NT2/D1 (cell line): ENCODE measurements around the gene QDPR.

Experiments
- DNase-seq: peaks from one replicate; pipeline ENCODE4 v3.0.0-alpha.2; 2011; ENCODE audit warnings: low read depth, low spot score
- H3K27me3 ChIP-seq: 2 replicates; pipeline ENCODE4 v1.6.0; 2011; ENCODE audit warnings: mild to moderate bottlenecking; ENCODE audit not compliant: insufficient read length, insufficient read depth
- H3K36me3 ChIP-seq: 2 replicates; pipeline ENCODE4 v1.6.1; 2011; ENCODE audit warnings: mild to moderate bottlenecking, low read length, mixed read lengths; ENCODE audit not compliant: insufficient read depth, insufficient read length
- H3K4me1 ChIP-seq: 2 replicates; pipeline ENCODE4 v1.5.1; 2011; ENCODE audit not compliant: insufficient read depth, insufficient read length
- H3K4me3 ChIP-seq: 2 replicates; pipeline ENCODE4 v1.5.1; 2011; ENCODE audit warnings: low read depth; ENCODE audit not compliant: insufficient read length
- H3K9ac ChIP-seq: 2 replicates; pipeline ENCODE4 v1.6.0; 2011; ENCODE audit warnings: low read depth; ENCODE audit not compliant: insufficient read length
- H3K9me3 ChIP-seq: 2 replicates; pipeline ENCODE4 v1.5.1; 2011; ENCODE audit warnings: mild to moderate bottlenecking, low read length; ENCODE audit not compliant: insufficient read depth
- SUZ12 ChIP-seq: IDR thresholded peaks from 2 replicates; pipeline ENCODE4 v1.6.1; 2011; ENCODE audit not compliant: insufficient read length, insufficient read depth; ENCODE audit errors: extremely low read depth
- YY1 ChIP-seq: IDR thresholded peaks from 2 replicates; pipeline ENCODE4 v1.6.1; 2011; ENCODE audit not compliant: insufficient read length, insufficient read depth
- ZNF274 ChIP-seq: IDR thresholded peaks from 2 replicates; pipeline ENCODE4 v1.6.1; 2011; ENCODE audit warnings: mild to moderate bottlenecking, low read depth, low read length

QDPR gene

GRCh38 chr4:17482716-17483115, 29.2 kb downstream of the QDPR start:
- no peak overlapping the region for H3K4me3 ChIP-seq
- H3K36me3 ChIP-seq = peaks cover 21% of the 10 kb centered on the region
- TF ChIP-seq SUZ12 (no peak), YY1 (no peak), ZNF274 (no peak)
- H3K9me3 ChIP-seq = no peaks in the 10 kb centered on the region
- no peaks in the 10 kb centered on the region for H3K27me3 ChIP-seq
- no peak overlapping the region for H3K9ac ChIP-seq
- no peak for DNase-seq
- no peaks in the 10 kb centered on the region for H3K4me1 ChIP-seq

DNA sequence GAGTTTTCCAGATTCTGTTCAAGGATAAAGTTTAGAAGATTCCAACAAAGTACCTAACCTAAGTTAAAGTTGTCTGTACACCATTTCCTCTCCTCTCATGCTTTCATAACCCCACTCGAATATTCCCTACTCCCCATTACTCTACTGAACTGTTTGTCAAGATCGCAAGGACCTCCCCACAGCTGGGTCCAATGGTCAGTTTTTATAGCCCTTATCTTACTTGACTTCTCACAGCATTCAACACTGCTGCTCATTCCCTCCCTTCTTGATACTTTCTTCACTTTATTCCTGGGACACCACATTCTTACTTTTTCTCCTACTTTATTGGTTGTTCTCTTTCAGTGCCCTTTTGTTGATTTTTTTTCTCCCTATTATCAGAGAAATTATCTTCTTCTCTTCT, 30.9 kb downstream of the QDPR start:
- Histone ChIP-seq H3K27me3 (no peaks in the 10 kb centered on the region), H3K36me3 (peaks cover 6% of the 10 kb centered on the region), H3K4me1 (peaks cover 3% of the 10 kb centered on the region), H3K9ac (no peak overlapping the region), H3K4me3 (no peak overlapping the region), H3K9me3 (no peaks in the 10 kb centered on the region)
- TF ChIP-seq SUZ12 (no peak), YY1 (no peak), ZNF274 (no peak)
- no peak for DNase-seq

DNA sequence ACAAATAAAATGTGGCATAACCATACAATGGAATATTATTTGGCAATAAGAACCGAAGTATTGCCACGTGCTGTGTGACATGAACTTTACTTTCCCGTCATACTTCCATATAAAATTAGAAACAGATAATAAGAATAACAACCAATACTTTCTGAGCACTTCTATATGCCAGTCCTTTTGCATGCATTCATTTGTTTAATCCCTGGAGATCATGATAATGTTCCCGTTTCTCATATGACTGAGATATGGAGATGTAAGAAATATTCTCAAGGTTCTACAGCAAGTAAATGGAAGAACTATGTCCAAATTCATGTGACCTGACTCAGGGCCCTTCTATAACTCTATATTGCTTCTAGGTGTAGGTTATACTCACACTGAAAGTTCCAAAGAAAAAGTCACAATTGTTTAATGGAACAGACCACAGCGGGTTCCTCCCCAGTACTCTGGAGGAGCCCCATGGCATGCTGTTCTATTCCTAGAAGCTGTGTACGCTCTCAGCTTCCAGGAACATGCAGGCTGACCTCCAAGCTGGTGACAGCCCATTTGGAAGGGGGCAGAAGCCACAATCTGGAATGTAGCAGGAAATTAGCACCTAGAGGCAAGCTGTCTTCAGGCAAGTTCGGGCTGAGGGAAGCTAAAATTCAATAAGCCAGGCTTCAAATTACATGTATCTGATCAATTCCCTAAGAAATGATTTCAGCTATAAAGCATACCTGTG, 31.5 kb downstream of the QDPR start:
- no peak for DNase-seq
- Histone ChIP-seq H3K36me3 (peaks cover 6% of the 10 kb centered on the region), H3K27me3 (no peaks in the 10 kb centered on the region), H3K4me1 (peaks cover 3% of the 10 kb centered on the region), H3K9ac (no peak overlapping the region), H3K9me3 (no peaks in the 10 kb centered on the region), H3K4me3 (no peak overlapping the region)
- TF ChIP-seq ZNF274 (no peak), YY1 (no peak), SUZ12 (no peak)

- Histone ChIP-seq H3K27me3 (no peaks in the 10 kb centered on the region), H3K4me3 (no peak overlapping the region), H3K9me3 (no peaks in the 10 kb centered on the region), H3K4me1 (peaks cover 3% of the 10 kb centered on the region), H3K9ac (no peak overlapping the region), H3K36me3 (peaks cover 1% of the 10 kb centered on the region)
- DNase-seq = no peak
- no peak for TF ChIP-seq ZNF274
- TF ChIP-seq YY1 = no peak
- TF ChIP-seq SUZ12 = no peak
Observed at GRCh38 chr4:17477774-17478472, 34.0 kb downstream of the QDPR start.

- Histone ChIP-seq H3K4me3 (no peak overlapping the region), H3K27me3 (no peaks in the 10 kb centered on the region), H3K4me1 (peaks cover 3% of the 10 kb centered on the region), H3K9ac (no peak overlapping the region), H3K36me3 (no peaks in the 10 kb centered on the region), H3K9me3 (no peaks in the 10 kb centered on the region)
- TF ChIP-seq ZNF274 (no peak), YY1 (no peak), SUZ12 (no peak)
- DNase-seq = no peak
Observed at GRCh38 chr4:17476853-17477252, 35.0 kb downstream of the QDPR start.

DNA sequence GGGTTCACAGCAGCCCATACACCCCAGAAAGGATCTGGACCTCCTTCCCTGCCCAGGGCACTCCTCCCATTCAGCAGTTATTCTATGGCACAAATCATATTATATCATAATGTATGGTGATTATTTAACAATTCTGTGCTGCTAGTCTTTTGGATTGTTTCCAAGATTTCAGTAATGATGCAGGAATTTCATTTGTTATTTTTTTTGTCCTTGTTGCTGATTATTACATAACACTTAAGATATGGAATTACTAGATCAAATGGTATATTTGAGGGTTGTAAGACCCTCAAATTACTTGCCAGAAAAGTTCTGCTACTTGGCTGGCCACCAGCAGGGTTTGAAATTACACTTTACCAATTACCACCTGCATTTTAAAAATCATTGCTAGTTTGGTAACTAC, 36.4 kb downstream of the QDPR start:
- no peak for DNase-seq
- no peaks in the 10 kb centered on the region for H3K9me3 ChIP-seq
- H3K4me1 ChIP-seq = peaks cover 3% of the 10 kb centered on the region
- H3K36me3 ChIP-seq = no peaks in the 10 kb centered on the region
- H3K4me3 ChIP-seq = no peak overlapping the region
- no peaks in the 10 kb centered on the region for H3K27me3 ChIP-seq
- H3K9ac ChIP-seq = no peak overlapping the region
- TF ChIP-seq SUZ12 (no peak), ZNF274 (no peak)

GRCh38 chr4:17469931-17470674, 41.8 kb downstream of the QDPR start:
- Histone ChIP-seq H3K4me3 (no peak overlapping the region), H3K9me3 (no peaks in the 10 kb centered on the region), H3K27me3 (no peaks in the 10 kb centered on the region), H3K4me1 (no peaks in the 10 kb centered on the region), H3K36me3 (no peaks in the 10 kb centered on the region), H3K9ac (no peak overlapping the region)
- TF ChIP-seq SUZ12 = no peak
- TF ChIP-seq ZNF274 = no peak
- no peak for TF ChIP-seq YY1
- DNase-seq = no peak
